GM20000 (cell line): Measurements from ENCODE around the gene D2HGDH.
"Not testable (repeated sequence)": the region's sequence is repeated elsewhere in the genome, so short reads cannot be mapped to it uniquely, and the experiment has no call there.

Experiments
- DNase-seq: peaks from one replicate; pipeline ENCODE4 v3.0.0; 2012; ENCODE audit warnings: low spot score
- TF ChIP-seq, protein P1 (sequence below): IDR thresholded peaks from 2 replicates; pipeline ENCODE4 v1.5.1; 2012; ENCODE audit warnings: mild to moderate bottlenecking, control low read depth; ENCODE audit errors: extremely low read depth, missing control alignments

The D2HGDH gene

DNA sequence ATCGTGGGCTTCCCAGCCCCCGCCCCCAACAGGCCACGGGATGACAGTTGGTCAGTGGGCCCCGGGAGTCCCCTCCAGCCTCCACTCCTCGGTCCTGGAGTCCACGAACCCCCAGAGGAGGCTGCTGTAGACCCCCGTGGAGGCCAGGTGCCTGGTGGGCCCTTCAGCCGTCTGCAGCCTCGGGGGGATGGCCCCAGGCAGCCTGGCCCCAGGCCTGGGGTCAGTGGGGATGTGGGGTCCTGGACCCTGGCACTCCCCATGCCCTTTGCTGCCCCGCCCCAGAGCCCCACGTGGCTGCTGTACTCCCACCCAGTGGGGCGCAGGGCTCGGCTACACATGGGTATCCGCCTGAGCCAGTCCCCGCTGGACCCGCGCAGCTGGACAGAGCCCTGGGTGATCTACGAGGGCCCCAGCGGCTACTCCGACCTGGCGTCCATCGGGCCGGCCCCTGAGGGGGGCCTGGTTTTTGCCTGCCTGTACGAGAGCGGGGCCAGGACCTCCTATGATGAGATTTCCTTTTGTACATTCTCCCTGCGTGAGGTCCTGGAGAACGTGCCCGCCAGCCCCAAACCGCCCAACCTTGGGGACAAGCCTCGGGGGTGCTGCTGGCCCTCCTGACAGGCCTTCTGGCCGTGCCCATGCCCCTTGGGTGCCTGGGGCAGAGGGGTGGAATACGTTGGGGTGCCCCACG lies 82.1 kb downstream of the D2HGDH start:
- DNase-seq: peak; percentile 16
- TF ChIP-seq, protein P1, sequence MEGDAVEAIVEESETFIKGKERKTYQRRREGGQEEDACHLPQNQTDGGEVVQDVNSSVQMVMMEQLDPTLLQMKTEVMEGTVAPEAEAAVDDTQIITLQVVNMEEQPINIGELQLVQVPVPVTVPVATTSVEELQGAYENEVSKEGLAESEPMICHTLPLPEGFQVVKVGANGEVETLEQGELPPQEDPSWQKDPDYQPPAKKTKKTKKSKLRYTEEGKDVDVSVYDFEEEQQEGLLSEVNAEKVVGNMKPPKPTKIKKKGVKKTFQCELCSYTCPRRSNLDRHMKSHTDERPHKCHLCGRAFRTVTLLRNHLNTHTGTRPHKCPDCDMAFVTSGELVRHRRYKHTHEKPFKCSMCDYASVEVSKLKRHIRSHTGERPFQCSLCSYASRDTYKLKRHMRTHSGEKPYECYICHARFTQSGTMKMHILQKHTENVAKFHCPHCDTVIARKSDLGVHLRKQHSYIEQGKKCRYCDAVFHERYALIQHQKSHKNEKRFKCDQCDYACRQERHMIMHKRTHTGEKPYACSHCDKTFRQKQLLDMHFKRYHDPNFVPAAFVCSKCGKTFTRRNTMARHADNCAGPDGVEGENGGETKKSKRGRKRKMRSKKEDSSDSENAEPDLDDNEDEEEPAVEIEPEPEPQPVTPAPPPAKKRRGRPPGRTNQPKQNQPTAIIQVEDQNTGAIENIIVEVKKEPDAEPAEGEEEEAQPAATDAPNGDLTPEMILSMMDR: no peak

DNA sequence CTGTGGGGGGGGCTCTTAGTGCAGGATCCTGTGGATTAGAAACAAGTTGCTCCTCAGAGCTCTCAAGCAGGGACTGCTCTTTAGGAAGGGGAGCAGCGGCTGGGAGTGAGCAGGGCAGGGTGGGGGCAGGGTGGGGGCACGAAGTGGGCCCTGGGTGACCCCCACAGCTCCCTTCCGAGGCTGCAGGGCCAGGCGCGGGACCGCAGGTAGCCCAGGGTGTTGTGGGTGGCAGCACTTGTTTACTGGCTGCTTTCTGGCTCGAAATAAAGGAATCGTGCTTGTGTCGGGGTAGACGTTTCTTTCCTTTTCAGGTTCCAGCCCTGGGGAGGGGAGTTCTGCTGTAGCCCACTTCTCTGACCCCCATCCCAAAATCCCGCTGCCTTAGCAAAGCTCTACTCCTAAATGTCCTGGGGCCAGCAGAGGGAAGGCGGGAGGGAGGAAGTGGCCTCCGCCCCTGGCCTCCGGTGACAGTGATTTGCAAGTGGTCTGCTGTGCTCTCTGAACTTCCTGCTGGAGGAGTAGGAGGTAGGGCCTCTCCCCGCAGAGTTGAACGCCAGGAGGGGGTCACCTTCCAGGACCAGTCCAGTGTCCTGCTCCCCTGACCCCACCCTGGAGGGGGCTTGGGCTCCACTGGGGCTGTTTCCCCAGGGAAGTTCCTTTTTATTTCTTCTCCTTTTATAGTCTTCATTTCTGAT lies 82.8 kb downstream of the D2HGDH start:
- TF ChIP-seq, protein P1: no peak

DNA sequence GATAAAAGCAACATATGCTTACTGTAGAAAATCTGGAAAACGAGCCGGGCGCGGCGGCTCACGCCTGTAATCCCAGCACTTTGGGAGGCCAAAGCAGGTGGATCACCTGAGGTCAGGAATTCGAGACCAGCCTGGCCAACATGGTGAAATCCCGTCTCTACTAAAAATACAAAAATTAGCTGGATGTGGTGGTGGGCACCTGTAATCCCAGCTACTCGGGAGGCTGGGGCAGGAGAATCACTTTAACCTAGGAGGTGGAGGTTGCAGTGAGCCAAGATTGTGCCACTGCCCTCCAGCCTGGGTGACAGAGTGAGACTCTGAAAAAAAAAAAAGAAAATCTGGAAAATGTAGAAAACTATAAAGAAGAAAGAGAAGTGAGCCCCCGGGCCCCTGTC lies 83.4 kb downstream of the D2HGDH start:
- not testable (repeated sequence) for DNase-seq

More for the DNA sequence above, 82.8 kb downstream of the D2HGDH start:
- DNase-seq: peak; percentile 63
